Measurements from ENCODE around the gene PCDH15.
"Not testable (repeated sequence)": the region's sequence is repeated elsewhere in the genome, so short reads cannot be mapped to it uniquely, and the experiment has no call there.

PCDH15 gene

DNA sequence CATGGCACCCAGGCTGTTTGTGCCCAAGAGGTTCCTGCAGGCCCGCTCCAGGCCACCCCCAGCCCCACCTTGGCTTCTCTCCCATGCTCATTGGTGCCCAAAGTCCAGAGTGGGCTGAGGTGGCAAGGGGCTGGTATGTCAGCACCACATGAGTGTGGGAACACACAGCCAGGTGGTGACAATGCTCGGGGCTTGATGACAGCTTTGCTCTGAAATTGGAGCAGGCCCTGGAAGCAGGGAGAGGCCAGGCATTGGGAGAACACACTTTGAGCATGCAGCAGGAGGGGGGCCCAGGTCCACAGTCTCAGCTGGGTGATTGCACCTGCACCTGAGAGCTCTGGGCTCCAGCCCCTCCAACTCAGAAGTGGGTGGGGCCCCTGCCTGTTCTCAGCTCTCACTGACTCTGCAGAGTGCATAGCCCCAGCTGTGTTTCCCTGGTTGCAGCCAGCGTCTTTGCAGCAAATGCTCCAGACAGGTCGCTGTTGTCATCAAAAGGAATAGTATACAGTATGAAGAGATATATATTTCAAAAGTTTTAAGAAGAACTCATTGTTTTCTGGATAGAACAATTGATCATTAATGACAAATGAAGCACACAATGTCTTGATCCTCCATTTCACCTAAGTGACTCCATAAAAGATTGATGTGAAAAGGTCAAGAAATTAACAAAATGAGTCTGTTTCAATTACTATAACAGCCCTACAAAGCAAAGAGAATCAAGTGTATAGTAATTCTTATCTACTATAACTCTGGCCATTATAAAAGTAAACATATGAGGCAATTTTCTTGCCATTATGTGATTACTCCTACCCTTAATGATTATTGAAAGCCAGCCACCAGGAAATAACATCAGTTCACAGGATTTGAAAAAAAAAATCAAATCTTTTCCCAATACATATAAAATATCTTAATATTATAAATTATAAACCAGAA is 848.1 kb downstream of the PCDH15 start:
- DNase-seq = no peak

GRCh38 chr10:53939654-53940053 is 861.4 kb downstream of the PCDH15 start:
- no peak for DNase-seq

DNA sequence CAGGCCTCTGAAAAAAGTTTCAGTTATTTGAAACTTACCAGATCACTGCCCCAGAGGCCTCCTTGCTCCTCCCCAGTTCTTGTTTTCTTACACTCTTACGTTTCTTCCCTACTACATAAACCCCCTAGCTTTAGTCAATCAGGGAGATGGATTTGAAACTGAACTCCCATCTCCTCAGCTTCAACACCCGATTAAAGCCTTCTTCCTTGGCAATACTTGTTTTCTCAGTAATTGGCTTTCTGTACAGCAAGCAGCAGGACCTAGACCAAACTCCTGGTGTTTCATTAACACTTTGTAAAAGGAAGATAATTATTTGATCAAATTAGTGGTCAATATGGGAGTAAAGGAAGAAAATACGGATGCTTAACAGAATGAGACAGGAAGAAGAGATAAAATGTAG is 870.4 kb downstream of the PCDH15 start:
- DNase-seq = no peak

DNA sequence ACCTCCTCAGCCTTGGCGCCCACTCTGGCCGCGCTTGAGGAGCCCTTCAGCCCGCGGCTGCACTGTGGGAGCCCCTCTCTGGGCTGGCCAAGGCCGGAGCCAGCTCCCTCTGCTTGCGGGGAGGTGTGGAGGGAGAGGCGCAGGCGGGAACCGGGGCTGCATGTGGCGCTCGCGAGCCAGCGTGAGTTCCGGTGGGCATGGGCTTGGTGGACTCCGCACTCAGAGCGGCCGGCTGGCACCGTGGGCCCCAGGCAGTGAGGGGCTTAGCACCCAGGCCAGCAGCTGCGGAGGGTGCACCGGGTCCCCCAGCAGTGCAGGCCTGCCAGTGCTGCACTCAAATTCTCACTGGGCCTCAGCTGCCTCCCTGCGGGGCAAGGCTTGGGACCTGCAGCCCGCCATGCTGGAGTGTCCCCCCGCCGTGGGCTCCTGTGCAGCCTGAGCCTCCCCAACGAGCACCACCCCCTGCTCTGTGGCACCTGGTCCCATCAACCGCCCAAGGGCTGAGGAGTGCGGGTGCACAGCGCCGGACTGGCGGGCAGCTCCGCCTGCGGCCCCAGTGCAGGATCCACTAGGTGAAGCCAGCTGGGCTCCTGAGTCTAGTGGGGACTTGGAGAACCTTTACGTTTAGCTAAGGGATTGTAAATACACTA is 876.9 kb downstream of the PCDH15 start:
- not testable (repeated sequence) for DNase-seq

DNA sequence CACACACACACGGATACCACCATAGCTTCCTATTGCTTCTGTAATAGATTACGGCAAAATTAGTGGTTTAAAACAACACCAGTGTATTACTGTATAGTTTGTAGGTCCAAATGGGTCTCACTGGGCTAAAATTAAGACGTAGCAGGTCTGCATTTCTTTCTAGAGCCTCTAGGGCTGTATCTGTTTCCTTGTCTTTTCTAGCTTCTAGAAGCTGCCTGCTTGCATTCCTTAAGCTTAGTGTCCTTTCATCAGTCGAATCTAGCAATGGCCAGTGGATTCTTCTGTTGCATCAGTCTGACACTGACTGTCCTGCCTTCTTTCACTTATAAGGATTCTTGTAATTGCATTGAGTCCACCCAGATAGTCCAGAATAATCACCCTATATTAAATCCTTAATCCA is 882.3 kb downstream of the PCDH15 start:
- DNase-seq = no peak

DNA sequence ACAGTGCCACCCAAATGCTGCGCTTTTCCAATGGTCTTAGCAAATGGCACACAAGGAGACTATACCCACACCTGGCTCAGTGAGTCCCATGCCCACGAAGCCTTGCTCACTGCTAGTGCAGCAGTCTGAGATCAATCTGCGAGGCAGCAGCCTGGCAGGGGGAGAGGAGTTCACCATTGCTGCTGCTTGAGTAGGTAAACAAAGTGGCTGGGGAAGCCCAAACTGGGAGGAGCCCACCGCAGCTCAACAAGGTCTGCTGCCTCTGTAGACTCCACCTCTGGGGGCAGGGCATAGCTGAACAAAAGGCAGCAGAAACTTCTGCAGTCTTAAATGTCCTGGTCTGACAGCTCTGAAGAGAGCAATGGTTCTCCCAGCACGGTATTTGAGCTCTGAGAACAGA is 891.2 kb downstream of the PCDH15 start:
- DNase-seq = no peak

DNA sequence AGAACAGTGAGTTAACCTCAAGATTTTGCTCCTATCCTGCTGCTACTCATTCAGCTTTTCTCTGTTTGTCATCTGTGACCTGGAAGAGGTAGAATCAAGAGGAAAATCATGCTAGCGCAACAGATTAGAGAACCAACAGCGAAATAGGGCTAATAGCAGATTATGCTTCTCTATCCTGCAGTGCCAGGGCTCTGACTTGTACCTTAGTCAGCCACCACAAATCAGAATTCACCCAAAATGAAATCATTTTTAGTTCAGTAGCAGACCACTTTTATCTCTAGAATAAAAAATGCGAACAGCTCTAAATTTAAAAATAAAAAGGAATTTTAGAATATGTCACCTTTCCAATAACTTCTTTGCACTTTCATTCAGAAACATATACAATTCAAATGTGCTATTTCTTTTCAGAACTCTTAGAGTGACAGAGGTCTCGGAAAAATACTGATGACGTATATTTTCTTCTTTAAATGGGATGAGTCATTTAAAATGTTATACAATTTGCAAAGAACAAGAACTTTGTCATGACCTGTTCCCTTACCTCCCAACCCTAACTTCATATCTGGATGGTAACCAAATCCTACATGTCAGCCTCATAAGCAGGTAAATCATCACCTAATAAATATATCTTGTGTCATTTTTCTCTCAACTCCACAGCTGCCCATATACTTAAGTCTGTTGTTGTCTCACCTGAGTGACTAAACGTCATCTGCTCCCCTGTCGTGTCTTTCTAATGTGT is 896.4 kb downstream of the PCDH15 start:
- no peak for DNase-seq

- DNase-seq = no peak
Observed at GRCh38 chr10:53903756-53904155, 897.3 kb downstream of the PCDH15 start.

GRCh38 chr10:53899463-53900160 is 901.4 kb downstream of the PCDH15 start:
- no peak for DNase-seq

DNA sequence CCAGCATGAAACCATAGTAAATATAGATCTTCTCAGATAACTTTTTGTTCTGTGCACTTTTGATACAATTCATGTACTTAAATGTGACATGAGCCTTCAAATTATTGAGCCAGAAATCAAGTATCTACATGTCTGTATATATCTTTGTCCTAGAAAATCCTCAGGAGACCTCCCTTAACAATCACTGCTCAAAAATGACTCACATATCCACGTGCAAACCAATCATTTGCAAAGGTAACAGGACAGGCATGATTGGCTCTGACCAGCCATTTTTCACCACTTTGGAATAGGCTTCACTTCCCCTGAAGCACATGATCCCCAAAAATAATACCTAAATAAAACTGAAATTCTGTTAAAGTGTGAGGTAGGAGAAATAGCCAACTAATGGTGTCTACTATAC is 902.5 kb downstream of the PCDH15 start:
- no peak for DNase-seq

DNA sequence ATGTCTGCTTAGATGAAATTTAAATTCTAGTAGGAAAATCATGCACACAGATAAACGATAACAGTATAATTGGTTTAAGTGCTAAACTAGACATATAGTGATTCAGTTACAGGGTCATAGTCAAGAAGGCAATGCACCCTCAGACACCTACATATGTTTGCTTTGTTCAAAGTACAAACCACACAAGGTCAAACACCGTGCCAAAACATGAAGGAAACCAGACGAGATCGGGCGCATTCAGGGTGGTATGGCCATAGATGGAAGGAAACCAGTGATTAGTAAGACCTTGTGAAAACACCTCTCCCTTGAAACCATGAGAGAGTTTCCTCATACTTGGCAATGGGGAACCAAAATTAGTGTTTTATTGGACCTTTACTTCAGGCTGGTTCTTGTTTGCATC is 906.9 kb downstream of the PCDH15 start:
- no peak for DNase-seq

DNA sequence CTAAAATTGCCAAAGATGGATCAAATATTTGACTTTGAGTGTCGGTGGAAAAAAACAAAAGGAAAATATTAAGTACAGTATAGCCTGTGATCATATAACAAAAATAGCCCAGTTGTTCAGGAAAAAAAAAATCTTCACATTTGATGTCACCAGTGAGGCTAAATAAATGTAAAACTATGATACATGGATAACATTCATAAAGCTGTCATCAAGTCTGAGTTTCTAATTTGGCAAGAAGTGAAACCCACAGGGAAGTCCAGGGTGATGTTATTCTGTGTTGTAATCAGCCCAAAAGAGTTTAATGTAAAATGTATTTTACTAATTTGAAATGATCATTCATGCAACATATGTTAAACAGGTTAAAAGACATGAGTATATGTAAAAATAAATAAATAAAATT is 908.0 kb downstream of the PCDH15 start:
- no peak for DNase-seq

GRCh38 chr10:53886325-53887300 is 914.4 kb downstream of the PCDH15 start:
- DNase-seq = no peak

- no peak for DNase-seq
Observed at GRCh38 chr10:53864846-53865245, 936.2 kb downstream of the PCDH15 start.

DNA sequence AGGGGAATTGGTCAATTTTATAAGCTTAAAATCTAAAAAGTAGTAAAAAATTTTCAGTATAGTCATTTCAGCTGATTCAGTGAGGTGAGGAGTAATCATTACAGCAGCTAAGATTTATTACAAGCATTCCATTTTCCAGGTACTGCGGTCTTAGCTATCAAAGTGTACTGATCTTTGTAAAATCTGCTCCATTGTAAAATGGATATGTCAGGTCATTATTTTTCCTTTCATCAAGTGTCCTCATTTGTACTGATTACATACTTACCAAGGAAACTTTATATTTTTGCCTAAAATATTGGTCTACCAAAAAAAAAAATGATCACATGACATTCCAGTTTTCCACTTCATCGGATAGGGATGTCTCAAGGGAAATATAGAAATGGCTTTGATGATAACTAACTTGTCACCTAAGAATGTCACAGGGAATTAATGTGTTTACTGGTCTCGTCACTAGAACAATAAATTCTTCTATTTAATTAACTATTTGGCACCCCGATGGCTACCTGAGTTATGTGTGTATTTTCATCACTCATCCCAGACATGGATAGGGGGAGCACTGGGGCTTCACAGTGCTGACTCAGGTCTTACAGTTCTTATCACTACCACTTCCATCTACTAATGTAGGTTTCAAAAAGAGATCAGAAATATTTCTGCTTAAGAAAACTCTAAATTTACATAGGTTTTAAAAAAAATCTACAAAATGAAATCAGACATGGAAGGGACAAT is 948.4 kb downstream of the PCDH15 start:
- no peak for DNase-seq

GRCh38 chr10:53846809-53847208 is 954.2 kb downstream of the PCDH15 start:
- no peak for DNase-seq

- DNase-seq = no peak
Observed at GRCh38 chr10:53843736-53844362, 957.2 kb downstream of the PCDH15 start.

GRCh38 chr10:53841483-53842145 is 959.4 kb downstream of the PCDH15 start:
- DNase-seq = no peak

- no peak for DNase-seq
Observed at GRCh38 chr10:53840653-53841052, 960.4 kb downstream of the PCDH15 start.

Measured in fibroblast of skin of right quadriceps (primary cell).